Sigmoid colon (tissue), 7 donors: ENCODE results near the gene CCNK. TPM values are rescaled to one million over a fixed set of nuclear protein-coding genes. Genes with fewer than 3 reads are reported as not detected.

Experiments
- DNase-seq: peaks from one replicate; pipeline ENCODE4 v3.0.0-alpha.2; 2019
- H3K27ac ChIP-seq, 4 donors: fragments of 200-600 bp; sonication (generic); one replicate each; pipeline ENCODE4 v1.5.1; 2016 to 2019; ENCODE audit warnings: mild to moderate bottlenecking in 1 of 4
- H3K27me3 ChIP-seq, 3 donors: fragments of 200-600 bp; sonication (generic); one replicate each; pipeline ENCODE4 v1.5.1; 2019; ENCODE audit warnings: mild to moderate bottlenecking in 1 of 3
- H3K36me3 ChIP-seq, 4 donors: fragments of 200-600 bp; sonication (generic); one replicate each; pipeline ENCODE4 v1.5.1; 2016 to 2019
- H3K4me1 ChIP-seq, 4 donors: fragments of 200-600 bp; sonication (generic); one replicate each; pipeline ENCODE4 v1.5.1; 2017 to 2019
- H3K4me3 ChIP-seq, 4 donors: fragments of 200-600 bp; sonication (generic); one replicate each; pipeline ENCODE4 v1.5.1; 2017 to 2019; ENCODE audit warnings: mild to moderate bottlenecking in 2 of 4, moderate library complexity in 1 of 4
- H3K9me3 ChIP-seq, 4 donors: fragments of 200-600 bp in 3 of 4; sonication (generic) in 3 of 4; one replicate each; pipeline versions ENCODE4 v1.5.1 to v1.6.1; 2013 to 2019
- EP300 ChIP-seq, 4 donors: sonication (generic); formaldehyde crosslinking; IDR thresholded peaks; one replicate each; pipeline ENCODE4 v1.6.1; 2017; ENCODE audit warnings: antibody characterized with exemption in 4 of 4
- POLR2A ChIP-seq, 2 donors: fragments of 450-650 bp; IDR thresholded peaks; one replicate each; pipeline ENCODE4 v1.6.1; 2016; ENCODE audit warnings: antibody characterized with exemption in 2 of 2, mild to moderate bottlenecking in 2 of 2, moderate library complexity in 2 of 2
- POLR2AphosphoS5 ChIP-seq, 4 donors: sonication (generic); formaldehyde crosslinking; IDR thresholded peaks; one replicate each; pipeline ENCODE4 v1.6.1; 2017; ENCODE audit warnings: antibody characterized with exemption in 4 of 4
- WGBS, 2 donors: extraction: QIAGEN DNeasy Blood & Tissue Kit; methylation state at CpG; one replicate each; pipeline ENCODE4 v1.1.7; 2013; 5-methylcytosine and 5-hydroxymethylcytosine counted together
- intact Hi-C: fragments of 100-400 bp; cut with DNase I; formaldehyde crosslinking; loops from one replicate; pipeline ENCODE4 v1.15.1; 2023
- polyA plus RNA-seq, 3 donors: library from polyadenylated mRNA; stranded (reverse); fragments of 200-250 nt; gene quantifications; one replicate each; pipeline ENCODE4 v1.2.3, GENCODE V29; 2013
- total RNA-seq, 4 donors: library from RNA; depleted of rRNA; stranded (reverse); fragments of >200 nt; gene quantifications; one replicate each; pipeline ENCODE4 v1.1.0, GENCODE V29; 2016
- TF ChIP-seq, protein P1 (sequence below), 4 experiments: fragments of 450-650 bp in 3 of 4; fragments of 200-600 bp in 1 of 4; IDR thresholded peaks; one replicate each; pipeline ENCODE4 v1.5.1; 2016 to 2019; ENCODE audit warnings: antibody characterized with exemption in 4 of 4, mild to moderate bottlenecking in 3 of 4, moderate library complexity in 2 of 4
- donor health status: healthy with polysubstance abuse.
- donor health status: Bipolar disorder and iron deficiency.
- donor health status: healthy.

CCNK gene
- total and polyA plus RNA-seq, 7 donors: 13.2 to 25.9 (median 18.1) TPM

- no peaks in the 10 kb centered on the region for H3K27me3 ChIP-seq
- no peaks in the 10 kb centered on the region for H3K9me3 ChIP-seq
- H3K4me3 ChIP-seq: no peak overlapping the region
- H3K27ac ChIP-seq: peak overlapping the region; percentile 81 to 86 (median 84)
- intact Hi-C loops: no loop called here
- peaks cover 0 to 38% (median 30%) of the 10 kb centered on the region in 4 donors for H3K4me1 ChIP-seq
- no peak for DNase-seq
- WGBS, 2 donors: 83 to 85% methylated on average over 15 of the region's 15 CpGs
- H3K36me3 ChIP-seq: peaks cover 28 to 77% (median 57%) of the 10 kb centered on the region in 4 donors
- TF ChIP-seq POLR2AphosphoS5 (IDR thresholded peaks at IDR 0.05) (no peak), POLR2A (IDR thresholded peaks at IDR 0.05) (no peak), EP300 (IDR thresholded peaks at IDR 0.05) (no peak)
- TF ChIP-seq, protein P1, sequence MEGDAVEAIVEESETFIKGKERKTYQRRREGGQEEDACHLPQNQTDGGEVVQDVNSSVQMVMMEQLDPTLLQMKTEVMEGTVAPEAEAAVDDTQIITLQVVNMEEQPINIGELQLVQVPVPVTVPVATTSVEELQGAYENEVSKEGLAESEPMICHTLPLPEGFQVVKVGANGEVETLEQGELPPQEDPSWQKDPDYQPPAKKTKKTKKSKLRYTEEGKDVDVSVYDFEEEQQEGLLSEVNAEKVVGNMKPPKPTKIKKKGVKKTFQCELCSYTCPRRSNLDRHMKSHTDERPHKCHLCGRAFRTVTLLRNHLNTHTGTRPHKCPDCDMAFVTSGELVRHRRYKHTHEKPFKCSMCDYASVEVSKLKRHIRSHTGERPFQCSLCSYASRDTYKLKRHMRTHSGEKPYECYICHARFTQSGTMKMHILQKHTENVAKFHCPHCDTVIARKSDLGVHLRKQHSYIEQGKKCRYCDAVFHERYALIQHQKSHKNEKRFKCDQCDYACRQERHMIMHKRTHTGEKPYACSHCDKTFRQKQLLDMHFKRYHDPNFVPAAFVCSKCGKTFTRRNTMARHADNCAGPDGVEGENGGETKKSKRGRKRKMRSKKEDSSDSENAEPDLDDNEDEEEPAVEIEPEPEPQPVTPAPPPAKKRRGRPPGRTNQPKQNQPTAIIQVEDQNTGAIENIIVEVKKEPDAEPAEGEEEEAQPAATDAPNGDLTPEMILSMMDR (IDR thresholded peaks at IDR 0.05): no peak
Measured at GRCh38 chr14:99510556-99511139, 29.4 kb downstream of the CCNK start.

DNA sequence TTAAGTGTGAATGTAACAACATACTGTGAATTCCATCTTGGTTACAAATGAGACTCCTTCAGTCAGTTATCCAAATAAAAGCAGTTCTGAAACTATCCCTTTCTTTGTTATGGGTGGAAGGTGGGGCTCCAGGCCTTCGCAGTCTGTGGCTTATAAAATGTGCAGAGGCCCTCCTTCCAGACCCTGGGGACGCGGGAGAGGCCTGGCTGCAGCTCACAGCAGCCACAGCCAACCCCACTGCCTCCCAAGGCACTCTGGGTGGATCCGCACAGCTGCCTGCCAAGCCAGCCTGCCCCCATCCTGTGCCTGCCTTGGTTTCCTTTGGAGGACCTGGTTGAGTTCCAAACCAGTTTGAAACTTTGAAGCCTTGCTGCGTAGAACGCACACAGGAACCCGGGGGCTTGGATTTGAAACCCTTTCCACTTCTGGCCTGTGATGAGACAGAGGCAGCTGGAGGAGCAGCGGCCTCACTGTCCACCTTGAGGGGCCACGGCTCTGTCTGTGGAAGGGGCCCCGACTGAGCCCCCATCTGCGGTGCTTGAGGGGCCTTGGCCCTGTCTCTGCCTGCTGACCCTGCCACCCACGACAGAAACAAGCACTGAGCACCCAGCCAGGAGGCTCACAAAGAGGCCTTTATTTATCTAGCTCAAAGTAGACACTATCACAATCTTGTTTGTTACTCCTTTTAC, 30.4 kb downstream of the CCNK start:
- peak overlapping the region; percentile 81 to 86 (median 84) for H3K27ac ChIP-seq
- no peaks in the 10 kb centered on the region for H3K9me3 ChIP-seq
- peak in 1 of 4 donors; percentile 15 for TF ChIP-seq POLR2AphosphoS5 (IDR thresholded peaks at IDR 0.05)
- TF ChIP-seq POLR2A (IDR thresholded peaks at IDR 0.05): no peak
- H3K36me3 ChIP-seq: peaks cover 25 to 69% (median 51%) of the 10 kb centered on the region in 4 donors
- 83 to 87% methylated on average over 12 of the region's 12 CpGs for WGBS, 2 donors
- peaks cover 0 to 38% (median 30%) of the 10 kb centered on the region in 4 donors for H3K4me1 ChIP-seq
- H3K4me3 ChIP-seq: no peak overlapping the region
- peak; percentile 78 for DNase-seq
- intact Hi-C loops: no loop called here
- H3K27me3 ChIP-seq: no peaks in the 10 kb centered on the region

DNA sequence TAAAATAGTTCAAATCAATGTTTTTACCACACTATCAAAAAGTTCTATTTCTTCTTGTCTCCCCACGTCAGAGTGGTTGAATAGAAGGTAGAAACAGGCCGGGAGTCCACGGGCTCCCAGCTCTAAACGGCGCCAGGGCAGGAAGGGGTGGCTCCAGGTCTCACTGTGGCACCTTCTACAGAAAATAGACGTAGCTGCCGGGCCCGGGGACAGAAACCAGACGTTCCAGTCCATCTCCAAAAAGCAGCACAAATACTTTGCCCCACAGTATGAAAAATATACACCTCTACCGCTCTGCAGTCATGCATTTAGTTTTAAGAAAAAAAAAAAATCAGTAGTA, 30.9 kb downstream of the CCNK start:
- peak overlapping the region; percentile 81 to 86 (median 84) for H3K27ac ChIP-seq
- no peaks in the 10 kb centered on the region for H3K27me3 ChIP-seq
- DNase-seq: no peak
- H3K4me3 ChIP-seq: no peak overlapping the region
- TF ChIP-seq, protein P1 (IDR thresholded peaks at IDR 0.05): no peak
- TF ChIP-seq POLR2A (IDR thresholded peaks at IDR 0.05) (no peak), POLR2AphosphoS5 (IDR thresholded peaks at IDR 0.05) (no peak), EP300 (IDR thresholded peaks at IDR 0.05) (no peak)
- WGBS, 2 donors: 78 to 79% methylated on average over 10 of the region's 10 CpGs
- H3K36me3 ChIP-seq: peaks cover 25 to 63% (median 46%) of the 10 kb centered on the region in 4 donors
- peaks cover 0 to 38% (median 30%) of the 10 kb centered on the region in 4 donors for H3K4me1 ChIP-seq
- intact Hi-C loops: no loop called here
- no peaks in the 10 kb centered on the region for H3K9me3 ChIP-seq

GRCh38 chr14:99512571-99513182, 31.5 kb downstream of the CCNK start:
- intact Hi-C loops: no loop called here
- H3K4me3 ChIP-seq: no peak overlapping the region
- peaks cover 0 to 41% (median 32%) of the 10 kb centered on the region in 4 donors for H3K4me1 ChIP-seq
- TF ChIP-seq, protein P1 (IDR thresholded peaks at IDR 0.05): no peak
- TF ChIP-seq POLR2AphosphoS5 (IDR thresholded peaks at IDR 0.05) (no peak), EP300 (IDR thresholded peaks at IDR 0.05) (no peak), POLR2A (IDR thresholded peaks at IDR 0.05) (no peak)
- H3K27me3 ChIP-seq: no peaks in the 10 kb centered on the region
- 91 to 92% methylated on average over 16 of the region's 16 CpGs for WGBS, 2 donors
- H3K27ac ChIP-seq: peak overlapping the region; percentile 81 to 86 (median 84)
- H3K9me3 ChIP-seq: no peaks in the 10 kb centered on the region
- no peak for DNase-seq
- H3K36me3 ChIP-seq: peaks cover 25 to 58% (median 40%) of the 10 kb centered on the region in 4 donors

GRCh38 chr14:99513183-99513694, 32.0 kb downstream of the CCNK start:
- Histone ChIP-seq H3K36me3 (peaks cover 25 to 52% (median 34%) of the 10 kb centered on the region in 4 donors), H3K27ac (peak overlapping the region; percentile 81 to 86 (median 84)), H3K27me3 (no peaks in the 10 kb centered on the region), H3K9me3 (no peaks in the 10 kb centered on the region), H3K4me3 (no peak overlapping the region), H3K4me1 (peaks cover 0 to 46% (median 38%) of the 10 kb centered on the region in 4 donors)
- TF ChIP-seq POLR2A (IDR thresholded peaks at IDR 0.05): no peak
- TF ChIP-seq EP300 (IDR thresholded peaks at IDR 0.05): no peak
- DNase-seq: peak; percentile 70
- 86 to 93% methylated on average over 15 of the region's 15 CpGs for WGBS, 2 donors
- intact Hi-C loops: no loop called here
